ENCODE measurements around the gene RAB10.
A peak's percentile ranks its signal among the peaks of the same experiment; 100 is the strongest.
"Not testable (repeated sequence)": the region's sequence is repeated elsewhere in the genome, so short reads cannot be mapped to it uniquely, and the experiment has no call there.

RAB10 gene

GRCh38 chr2:26033818-26034636 lies at the start of gene RAB10:
RAB10 (plus strand) TSS chr2:26034084; CDS start chr2:26034609, 525 bp downstream.
- DNase-seq: peak; percentile 74 to 100 (median 97)

DNA sequence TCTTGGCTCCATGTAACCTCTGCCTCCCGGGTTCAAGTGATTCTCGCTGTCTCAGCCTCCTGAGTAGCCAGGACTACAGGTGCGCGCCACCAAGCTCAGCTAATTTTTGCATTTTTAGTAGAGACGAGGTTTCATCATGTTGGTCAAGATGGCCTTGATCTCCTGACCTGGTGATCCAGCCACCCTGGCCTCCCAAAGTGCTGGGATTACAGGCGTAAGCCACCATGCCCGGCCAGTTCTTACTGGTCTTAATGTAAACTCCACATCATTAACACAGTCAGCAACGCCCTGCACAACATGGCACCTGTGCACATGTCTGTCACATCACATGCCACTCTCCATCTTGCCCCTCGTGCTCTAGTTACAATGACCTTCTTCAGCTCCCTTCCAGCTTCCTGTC lies 45.8 kb upstream of the RAB10 start:
- no peak for DNase-seq

DNA sequence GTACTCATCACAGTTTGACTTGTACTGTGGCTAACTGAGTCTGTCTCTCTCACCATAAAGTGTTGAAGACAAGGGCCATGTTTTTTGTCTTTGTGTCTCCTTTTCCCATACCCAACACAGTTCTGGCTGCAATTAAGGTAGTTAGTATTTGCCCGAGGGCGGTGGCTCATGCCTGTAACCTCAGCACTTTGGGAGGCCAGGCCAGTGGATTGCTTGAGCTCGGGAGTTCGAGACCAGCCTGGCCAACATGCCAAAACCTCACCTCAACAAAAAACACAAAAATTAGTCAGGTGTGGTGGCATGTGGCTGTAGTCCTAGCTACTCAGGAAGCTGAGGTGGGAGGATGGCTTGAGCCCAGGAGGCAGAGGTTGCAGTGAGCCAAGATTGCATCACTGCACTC lies 44.7 kb upstream of the RAB10 start:
- DNase-seq: no peak

GRCh38 chr2:25991965-25992364 lies 41.9 kb upstream of the RAB10 start:
- DNase-seq: no peak

DNA sequence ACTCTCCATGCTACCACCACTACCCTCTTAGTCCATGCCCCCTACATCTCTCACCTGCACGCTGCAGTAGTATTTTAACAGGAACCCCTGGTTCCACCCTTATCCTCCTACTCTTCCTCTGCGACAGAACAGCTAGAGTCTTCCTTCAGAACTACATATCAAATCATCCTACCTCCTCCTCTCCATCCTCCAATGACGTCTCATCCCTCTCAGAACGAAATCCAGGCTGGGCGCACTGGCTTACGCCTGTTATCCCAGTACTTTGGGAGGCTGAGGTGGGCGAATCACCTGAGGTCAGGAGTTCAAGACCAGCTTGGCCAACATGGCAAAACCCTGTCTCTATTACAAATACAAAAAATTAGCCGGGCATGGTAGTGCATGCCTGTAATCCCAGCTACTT lies 41.3 kb upstream of the RAB10 start:
- DNase-seq: no peak

DNA sequence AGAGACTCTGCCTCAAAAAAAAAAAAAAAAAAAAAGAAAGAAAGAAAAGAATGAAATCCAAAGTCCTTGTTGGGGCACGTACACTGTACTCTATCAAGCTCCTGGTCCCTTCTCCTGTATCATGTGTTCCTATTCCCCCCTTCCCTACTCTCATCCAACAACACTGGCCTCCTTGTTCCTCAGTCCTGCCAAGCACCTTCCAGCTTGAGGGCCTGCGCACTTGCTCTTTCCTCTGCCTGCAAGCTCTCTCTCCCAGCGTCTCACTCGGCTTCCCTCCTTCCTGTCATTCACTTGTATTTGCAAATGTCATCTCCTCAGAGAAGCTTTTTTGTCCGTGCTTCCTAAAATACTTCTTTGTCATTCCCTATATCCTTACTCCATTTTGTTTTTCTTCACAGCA lies 40.8 kb upstream of the RAB10 start:
- no peak for DNase-seq

- no peak for DNase-seq
Observed at GRCh38 chr2:25994509-25994908, 39.4 kb upstream of the RAB10 start.

- no peak for DNase-seq
Observed at GRCh38 chr2:25996844-25997243, 37.0 kb upstream of the RAB10 start.

DNA sequence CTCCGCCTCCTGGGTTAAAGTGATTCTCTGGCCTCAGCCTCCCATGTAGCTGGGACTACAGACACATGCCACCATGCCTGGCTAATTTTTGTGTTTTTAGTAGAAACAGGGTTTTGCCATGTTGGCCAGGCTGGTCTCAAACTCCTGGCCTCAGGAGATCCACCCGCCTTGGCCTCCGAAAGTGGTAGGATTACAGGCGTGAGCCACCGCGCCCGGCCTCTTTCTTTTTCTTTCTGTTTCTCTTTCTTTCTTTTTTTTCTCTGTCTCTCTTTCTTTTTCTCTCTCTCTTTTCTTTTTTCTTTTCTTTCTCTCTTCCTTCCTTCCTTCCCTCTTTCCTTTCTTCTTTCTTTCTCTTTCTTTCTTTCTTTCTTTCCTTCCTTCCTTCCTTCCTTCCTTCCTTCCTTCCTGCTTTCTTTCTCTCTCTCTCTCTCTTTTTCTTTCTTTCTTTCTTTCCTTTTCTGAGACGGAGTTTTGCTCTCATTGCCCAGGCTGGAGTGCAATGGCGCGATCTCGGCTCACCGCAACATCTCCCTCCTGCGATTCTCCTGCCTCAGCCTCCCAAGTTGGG lies 35.0 kb upstream of the RAB10 start:
- DNase-seq: not testable (repeated sequence)

DNA sequence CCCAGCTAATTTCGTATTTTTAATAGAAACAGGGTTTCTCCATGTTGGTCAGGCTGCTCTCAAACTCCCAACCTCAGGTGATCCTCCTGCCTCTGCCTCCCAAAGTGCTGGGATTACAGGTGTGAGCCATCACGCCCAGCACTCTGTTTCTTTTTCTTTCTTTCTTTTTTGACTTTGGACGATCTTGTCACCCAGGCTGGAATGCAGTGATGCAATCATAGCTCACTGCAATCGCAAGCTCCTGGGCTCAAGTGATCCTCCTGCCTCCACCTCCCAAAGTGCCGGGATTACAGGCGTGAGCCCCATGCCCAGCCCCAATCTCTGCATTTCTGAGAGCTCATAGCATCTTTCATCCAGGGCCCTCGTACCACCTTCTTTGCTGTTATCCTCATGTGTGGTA lies 34.5 kb upstream of the RAB10 start:
- not testable (repeated sequence) for DNase-seq

DNA sequence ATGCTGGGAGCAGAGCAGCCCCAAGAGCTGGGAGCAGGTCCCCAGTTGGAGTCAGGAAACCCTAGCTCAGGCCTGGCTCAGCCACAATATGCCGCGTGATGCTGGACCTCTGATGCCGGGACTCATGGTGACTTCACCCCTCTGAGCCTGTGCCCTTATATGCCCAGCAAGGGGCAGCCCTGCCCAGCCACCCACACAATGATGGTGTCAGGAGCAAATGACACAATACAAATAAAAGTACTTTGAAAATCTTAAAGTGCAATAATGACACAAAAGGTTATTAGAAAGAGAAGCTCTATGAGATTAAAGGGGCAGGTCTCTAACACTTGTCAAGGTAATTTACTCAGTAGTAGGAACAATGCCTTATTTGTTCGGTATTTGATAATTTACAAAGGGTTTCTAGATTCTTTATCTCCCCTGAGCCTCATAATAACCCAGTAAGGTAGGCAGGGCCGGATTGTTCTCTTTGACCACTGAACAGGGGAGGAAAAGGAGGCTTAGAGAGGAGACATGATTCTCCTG lies 33.3 kb upstream of the RAB10 start:
- DNase-seq: peak in 10 of 56 donors; percentile 14 to 69 (median 34)

DNA sequence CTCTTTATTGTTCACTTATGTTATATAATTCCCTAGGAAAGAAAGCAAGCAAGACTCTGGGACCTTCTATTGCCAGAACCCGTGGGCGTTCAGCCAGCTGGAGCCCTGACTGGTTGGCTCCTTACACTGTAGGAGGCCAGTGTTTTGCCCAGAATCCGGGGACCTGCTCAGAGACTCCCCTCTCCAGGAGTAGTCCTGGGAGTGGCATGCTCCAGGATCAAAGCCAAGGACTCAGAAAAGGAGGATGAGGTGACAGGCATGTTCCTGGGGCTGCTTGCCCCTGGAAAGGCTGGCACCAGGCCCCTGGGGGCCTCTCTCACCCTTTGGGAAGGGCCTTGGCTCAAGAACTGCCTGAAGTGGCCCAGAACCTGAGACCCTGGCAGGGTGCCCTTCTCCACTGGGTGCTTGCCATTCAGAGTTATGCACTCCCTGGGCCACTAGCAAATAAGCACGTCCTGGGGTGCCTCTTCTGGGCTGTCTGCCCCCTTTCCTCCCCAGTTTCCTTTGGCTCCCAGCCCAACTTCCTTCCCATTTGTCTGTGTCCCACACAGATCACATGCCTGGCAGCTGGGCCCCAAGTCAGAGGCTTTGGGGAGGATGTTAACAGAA lies 32.0 kb upstream of the RAB10 start:
- DNase-seq: peak in 53 of 56 donors; percentile 20 to 98 (median 81)

- peak in 12 of 56 donors; percentile 11 to 56 (median 25) for DNase-seq
Observed at GRCh38 chr2:26002632-26003310, 31.1 kb upstream of the RAB10 start.

GRCh38 chr2:26008095-26008494 lies 25.8 kb upstream of the RAB10 start:
- DNase-seq: no peak

DNA sequence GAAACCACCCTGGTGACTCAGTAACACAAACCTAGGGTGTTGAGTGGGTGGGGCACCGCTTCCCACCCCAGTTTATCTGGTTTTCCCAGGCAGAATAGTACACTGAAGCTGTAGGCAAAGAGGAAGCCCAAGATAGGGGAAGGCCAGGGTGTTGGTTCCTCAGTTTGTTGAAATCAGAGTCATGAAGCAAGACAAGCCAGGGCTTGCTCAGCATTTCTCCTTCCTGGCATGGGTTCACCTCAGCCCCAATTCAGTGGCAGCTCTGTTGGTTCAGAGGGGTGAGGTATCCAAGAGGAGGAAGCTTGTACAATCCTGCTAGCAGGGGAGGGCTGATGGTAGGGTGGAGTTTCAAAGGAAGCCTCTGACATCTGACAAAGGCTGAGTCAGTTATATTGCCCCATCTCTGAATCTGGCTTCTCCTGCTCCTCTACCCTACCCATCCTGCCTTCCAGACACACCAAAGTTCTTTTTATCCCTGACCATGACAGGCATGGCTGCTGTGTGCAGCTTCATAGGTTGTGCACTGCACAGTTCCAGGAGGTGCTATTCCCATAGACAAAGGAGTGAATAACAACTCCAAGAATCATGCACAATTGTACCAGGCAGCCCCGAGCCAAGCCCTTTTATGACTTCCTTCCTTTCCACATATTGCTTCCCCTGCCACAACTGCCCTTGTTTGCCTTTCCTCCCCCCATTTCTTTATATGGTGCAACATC lies 24.9 kb upstream of the RAB10 start:
- peak in 27 of 56 donors; percentile 11 to 72 (median 28) for DNase-seq

DNA sequence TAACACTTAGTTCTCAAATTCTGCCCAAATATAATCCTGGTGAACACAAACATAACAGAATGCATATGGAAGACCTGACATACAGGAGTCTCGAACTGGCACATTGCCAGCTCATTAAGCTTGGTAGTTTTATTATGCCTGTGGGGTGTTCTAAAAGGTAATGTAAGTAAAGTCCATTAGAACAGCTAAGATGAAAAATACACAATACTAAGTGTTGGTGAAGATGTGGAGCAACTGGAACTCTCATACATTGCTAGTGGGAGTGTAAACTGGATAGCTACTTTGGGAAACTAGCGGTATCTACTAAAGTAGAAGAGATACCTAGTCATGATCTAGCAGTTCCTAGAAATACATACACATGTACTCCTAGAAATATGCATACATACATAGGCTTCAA lies 24.3 kb upstream of the RAB10 start:
- DNase-seq: no peak

GRCh38 chr2:26010943-26011342 lies 22.9 kb upstream of the RAB10 start:
- no peak for DNase-seq

DNA sequence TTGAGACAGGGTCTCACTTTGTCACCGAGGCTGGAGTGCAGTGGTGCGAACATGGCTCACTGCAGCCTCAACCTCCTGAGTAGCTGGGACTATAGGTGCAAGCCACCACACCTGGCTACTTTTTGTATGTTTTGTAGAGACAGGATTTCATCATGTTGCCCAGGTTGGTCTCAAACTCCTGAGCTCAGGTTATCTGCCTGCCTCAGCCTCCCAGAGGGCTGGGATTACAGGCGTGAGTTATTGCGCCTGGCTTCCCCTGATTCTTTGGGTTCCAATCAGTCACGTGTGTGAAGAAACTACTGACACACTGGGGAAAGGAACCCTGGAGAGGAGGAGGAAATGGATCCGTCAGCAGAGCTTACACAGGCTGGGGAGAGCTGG lies 22.3 kb upstream of the RAB10 start:
- no peak for DNase-seq

DNA sequence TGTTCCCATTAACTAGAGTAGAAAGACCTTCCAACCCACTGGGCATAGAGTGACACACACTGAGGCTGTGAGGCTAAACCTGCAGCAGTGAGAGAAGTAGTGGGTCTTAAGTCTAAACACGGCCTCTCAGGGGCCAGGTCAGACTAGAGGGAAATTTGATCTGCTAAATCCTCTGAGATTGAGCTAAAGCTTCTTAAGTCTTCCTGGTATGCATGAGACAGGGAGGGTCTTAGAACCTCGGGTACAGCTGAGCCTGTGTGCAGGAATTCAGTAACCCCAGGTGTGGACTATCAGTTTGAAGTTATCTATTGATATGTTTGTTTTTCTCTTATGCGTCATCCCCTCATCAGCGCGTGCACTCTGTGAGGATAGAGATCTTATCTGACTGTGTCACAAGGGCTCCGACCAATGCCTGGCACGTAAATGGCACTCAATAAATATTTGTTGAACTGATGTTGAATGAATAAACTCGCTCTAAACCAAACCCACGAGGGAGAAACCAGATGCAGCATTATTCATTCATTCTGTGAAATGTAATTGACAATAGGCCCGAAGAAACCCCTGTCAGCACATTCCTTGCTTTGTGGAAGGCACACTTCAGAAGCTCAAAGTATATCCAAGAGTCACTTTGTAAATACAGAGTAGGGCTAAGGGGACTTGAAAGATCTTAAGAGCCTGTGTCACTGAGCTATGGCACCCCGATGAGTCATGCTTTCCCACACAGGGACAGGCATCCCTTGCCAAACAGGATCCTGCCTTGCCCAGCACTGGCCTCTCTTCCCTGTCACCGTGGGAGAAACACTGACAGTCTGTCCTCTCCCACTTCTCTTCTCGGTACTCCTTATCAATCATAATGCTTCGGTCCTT lies 21.7 kb upstream of the RAB10 start:
- peak in 4 of 56 donors; percentile 30 to 46 (median 38) for DNase-seq

- DNase-seq: no peak
Observed at GRCh38 chr2:26013668-26014067, 20.2 kb upstream of the RAB10 start.

All from amygdala (tissue), 56 donors.